ENCODE data around the gene GLIS1. TPM values are rescaled to one million over a fixed set of nuclear protein-coding genes. Genes with fewer than 3 reads are reported as not detected.

The GLIS1 gene
- total and polyA plus RNA-seq, 10 of the 15 experiments (the other 5 are each of a cell fraction or from before 2014, with no cell fraction given): not detected

GRCh38 chr1:53461323-53462044 is 277.5 kb downstream of the GLIS1 start:
- intact Hi-C loops (cut with micrococcal nuclease; ENCODE audit: unreplicated experiment) (no loop called here), in situ Hi-C loops (cut with MboI) (no loop called here)
- H3K4me2 ChIP-seq (ENCODE audit: control insufficient read depth, insufficient read depth): no peak overlapping the region
- no peak overlapping the region for H3K9ac ChIP-seq (ENCODE audit: control insufficient read depth, insufficient read depth, low read length)
- TF ChIP-seq TAF1 (IDR thresholded peaks at IDR 0.05; ENCODE audit: borderline replicate concordance, low read depth, low read length) (no peak), SKIL (IDR thresholded peaks at IDR 0.05; ENCODE audit: low read depth, poor library complexity, severe bottlenecking) (no peak), CEBPZ (IDR thresholded peaks at IDR 0.05; ENCODE audit: low read depth, low read length) (no peak), REST (IDR thresholded peaks at IDR 0.05; ENCODE audit: low read depth, low read length) (no peak)
- no peaks in the 10 kb centered on the region; a peak in 1 of 4 replicates for H3K27me3 ChIP-seq (replicated peaks in 1 of 2; ENCODE audit: control insufficient read depth in 2 of 2, insufficient read depth in 2 of 2, low read length in 1 of 2)
- no peak for DNase-seq (ENCODE audit: low read depth, low spot score)
- H3K4me3 ChIP-seq: no peak overlapping the region
- no peaks in the 10 kb centered on the region for H3K4me1 ChIP-seq (ENCODE audit: control insufficient read depth, insufficient read depth, low read length)
- ChIA-PET CTCF (no interaction called here), POLR2A (no interaction called here), RAD21 (ENCODE audit: unreplicated experiment) (no interaction called here), SMC1A (ENCODE audit: uncharacterized antibody, unreplicated experiment) (interaction anchor here (1.0 kb wide), 1 partner anchor 293 kb away, joined by 3 read pairs; no protein-coding TSS in a partner anchor)
- ATAC-seq: no peak
- no peaks in the 10 kb centered on the region for H4K20me1 ChIP-seq (ENCODE audit: control insufficient read depth, insufficient read depth)
- 55% methylated on average over 22 of the region's 25 CpGs for WGBS (ENCODE audit: insufficient coverage, insufficient replicate concordance, low lambda C conversion rate, missing lambda C conversion rate)
- no peak overlapping the region for H3K27ac ChIP-seq (ENCODE audit: control insufficient read depth, insufficient read depth)
- no peak for FAIRE-seq
- no peaks in the 10 kb centered on the region for H3K79me2 ChIP-seq (ENCODE audit: control insufficient read depth, insufficient read depth, low read length)
- H3K36me3 ChIP-seq (ENCODE audit: control insufficient read depth in 2 of 2, insufficient read depth in 2 of 2, low read length in 1 of 2): no peaks in the 10 kb centered on the region
- no peak overlapping the region for H2AFZ ChIP-seq (ENCODE audit: control insufficient read depth, low read depth, low read length)
- no peaks in the 10 kb centered on the region for H3K9me3 ChIP-seq (replicated peaks; ENCODE audit: control insufficient read depth, insufficient read depth, low read length)
- BruUV-seq (replicated peaks): no TSS peak

Data from GM12878 (cell line).